Calu3 (cell line): Measurements from ENCODE around the gene STAM2. TPM values are rescaled to one million over a fixed set of nuclear protein-coding genes. Genes with fewer than 3 reads are reported as not detected.

Experiments
- BruUV-seq: library from RNA; stranded (reverse); fragments of 400-500 nt; replicated peaks from 2 replicates; lab custom pipeline; 2021; lab: Mats Ljungman, UMichigan
- CTCF ChIA-PET: fragments of 300-600 bp; sonication (Branson Sonifier 250); formaldehyde crosslinking; loops from one replicate; lab custom pipeline; 2022; ENCODE audit warnings: antibody characterized with exemption; lab: Charles Lee
- DNase-seq: peaks from one replicate; pipeline ENCODE4 v3.0.0; 2022
- H3K27ac Mint-ChIP-seq: one replicate; pipeline ENCODE4 v1.8.0; 2022; ENCODE audit warnings: mixed read lengths; ENCODE audit not compliant: unreplicated experiment
- H3K27me3 Mint-ChIP-seq: one replicate; pipeline ENCODE4 v1.8.0; 2022; ENCODE audit warnings: mixed read lengths; ENCODE audit not compliant: unreplicated experiment
- H3K36me3 Mint-ChIP-seq: one replicate; pipeline ENCODE4 v1.8.0; 2022; ENCODE audit warnings: mild to moderate bottlenecking, moderate library complexity, mixed read lengths; ENCODE audit not compliant: insufficient read depth, unreplicated experiment
- H3K4me1 Mint-ChIP-seq: one replicate; pipeline ENCODE4 v1.8.0; 2022; ENCODE audit warnings: mild to moderate bottlenecking, low read depth, mixed read lengths; ENCODE audit not compliant: unreplicated experiment
- H3K4me3 Mint-ChIP-seq: one replicate; pipeline ENCODE4 v1.8.0; 2022; ENCODE audit warnings: mild to moderate bottlenecking, low read depth, moderate library complexity, mixed read lengths; ENCODE audit not compliant: unreplicated experiment
- H3K9me3 Mint-ChIP-seq: one replicate; pipeline ENCODE4 v1.8.0; 2022; ENCODE audit warnings: low read depth, mixed read lengths; ENCODE audit not compliant: unreplicated experiment
- CTCF ChIP-seq: fragments of 200-600 bp; IDR thresholded peaks from one replicate; pipeline ENCODE4 v1.8.0; 2022; ENCODE audit warnings: antibody characterized with exemption; ENCODE audit not compliant: unreplicated experiment
- intact Hi-C: fragments of 100-400 bp; cut with micrococcal nuclease; formaldehyde crosslinking; loops from one replicate; pipeline ENCODE4 v1.10.0; 2022; ENCODE audit not compliant: unreplicated experiment
- total RNA-seq: library from RNA; stranded (reverse); gene quantifications from 2 replicates; pipeline ENCODE4 v1.2.3, GENCODE V29; 2022

The STAM2 gene
- total RNA-seq, 1 experiment from 2014 or later = 28.7 TPM

- Mint-ChIP-seq H3K9me3 (no peaks in the 10 kb centered on the region), H3K36me3 (no peaks in the 10 kb centered on the region), H3K4me1 (no peaks in the 10 kb centered on the region), H3K27ac (no peak overlapping the region), H3K27me3 (peaks cover 34% of the 10 kb centered on the region), H3K4me3 (no peak overlapping the region)
- no peak for TF ChIP-seq CTCF
- intact Hi-C loops = no loop called here
- no TSS peak for BruUV-seq
- CTCF ChIA-PET = interaction anchor here (0.7 kb wide), 1 partner anchor 325 kb away, joined by 3 read pairs; no protein-coding TSS in a partner anchor
- no peak for DNase-seq
These were observed 86.3 kb downstream of the STAM2 start for GRCh38 chr2:152089238-152089637.

- DNase-seq = no peak
- H3K4me3 Mint-ChIP-seq = no peak overlapping the region
- CTCF ChIA-PET = no interaction called here
These were observed 87.6 kb downstream of the STAM2 start for GRCh38 chr2:152088006-152088405.

GRCh38 chr2:152086231-152086630 is 89.3 kb downstream of the STAM2 start:
- TF ChIP-seq CTCF = no peak
- BruUV-seq = no TSS peak
- no peaks in the 10 kb centered on the region for H3K36me3 Mint-ChIP-seq
- no peaks in the 10 kb centered on the region for H3K4me1 Mint-ChIP-seq
- CTCF ChIA-PET = no interaction called here
- intact Hi-C loops = no loop called here
- no peak overlapping the region for H3K27ac Mint-ChIP-seq
- H3K9me3 Mint-ChIP-seq = no peaks in the 10 kb centered on the region
- DNase-seq = no peak
- H3K27me3 Mint-ChIP-seq = peaks cover 24% of the 10 kb centered on the region
- no peak overlapping the region for H3K4me3 Mint-ChIP-seq

More at GRCh38 chr2:152088006-152088405, 87.6 kb downstream of the STAM2 start:
- Mint-ChIP-seq H3K36me3 (no peaks in the 10 kb centered on the region), H3K9me3 (no peaks in the 10 kb centered on the region), H3K4me1 (no peaks in the 10 kb centered on the region), H3K27me3 (peaks cover 24% of the 10 kb centered on the region), H3K27ac (no peak overlapping the region)
- TF ChIP-seq CTCF = no peak
- intact Hi-C loops = no loop called here
- no TSS peak for BruUV-seq

GRCh38 chr2:152084076-152084475 is 91.5 kb downstream of the STAM2 start:
- intact Hi-C loops = no loop called here
- no peaks in the 10 kb centered on the region for H3K36me3 Mint-ChIP-seq

More at GRCh38 chr2:152084076-152084475, 91.5 kb downstream of the STAM2 start:
- Mint-ChIP-seq H3K27me3 (peaks cover 17% of the 10 kb centered on the region), H3K4me1 (no peaks in the 10 kb centered on the region), H3K9me3 (no peaks in the 10 kb centered on the region), H3K4me3 (no peak overlapping the region), H3K27ac (no peak overlapping the region)
- BruUV-seq = no TSS peak
- no peak for DNase-seq
- no peak for TF ChIP-seq CTCF
- CTCF ChIA-PET = interaction anchor here (0.9 kb wide), 1 partner anchor 11 kb away, joined by 3 read pairs; no protein-coding TSS in a partner anchor
